Psoas muscle (tissue), 8 donors: ENCODE measurements around the gene SUGP2. TPM values are rescaled to one million over a fixed set of nuclear protein-coding genes. Genes with fewer than 3 reads are reported as not detected.

Source experiments
- ATAC-seq, 4 donors: fragments of 200-7000 bp; cut with Tn5 transposase; one replicate each; pipeline ENCODE4 v1.9.1; 2020; ENCODE audit warnings: moderate library complexity in 3 of 4, mild to moderate bottlenecking in 2 of 4
- DNase-seq, 2 donors: peaks; one replicate each; pipeline ENCODE4 v3.0.0-alpha.2; 2020
- H3K27ac ChIP-seq: fragments of 200-600 bp; one replicate; pipeline ENCODE4 v1.8.0; 2022
- H3K27me3 ChIP-seq, 3 donors: fragments of 200-600 bp in 1 of 3; one replicate each; pipeline versions ENCODE4 v1.6.1 to v1.8.0; 2013 to 2022; ENCODE audit warnings: low read length in 2 of 3, mild to moderate bottlenecking in 2 of 3, moderate library complexity in 1 of 3; ENCODE audit not compliant: insufficient read depth in 3 of 3
- H3K36me3 ChIP-seq, 2 donors: fragments of 200-600 bp in 1 of 2; one replicate each; pipeline versions ENCODE4 v1.6.1 to v1.8.0; 2013 to 2022; ENCODE audit warnings: low read depth in 1 of 2, mild to moderate bottlenecking in 1 of 2, moderate library complexity in 1 of 2; ENCODE audit not compliant: insufficient read depth in 1 of 2
- H3K4me1 ChIP-seq: fragments of 200-600 bp; one replicate; pipeline ENCODE4 v1.8.0; 2022
- H3K4me3 ChIP-seq: fragments of 200-600 bp; one replicate; pipeline ENCODE4 v1.8.0; 2022; ENCODE audit warnings: mild to moderate bottlenecking
- H3K9me3 ChIP-seq: fragments of 200-600 bp; one replicate; pipeline ENCODE4 v1.8.0; 2022
- CTCF ChIP-seq: fragments of 200-600 bp; IDR thresholded peaks from one replicate; pipeline ENCODE4 v1.8.0; 2022; ENCODE audit warnings: antibody characterized with exemption
- WGBS, 3 donors: extraction: QIAGEN DNeasy Blood & Tissue Kit; methylation state at CpG; one replicate each; pipeline versions ENCODE4 v1.1.6 to v1.1.7; 2013; 5-methylcytosine and 5-hydroxymethylcytosine counted together
- intact Hi-C, 2 donors: fragments of 100-400 bp; cut with DNase I; formaldehyde crosslinking; loops; one replicate each; pipeline versions ENCODE4 v1.11.0 to v1.14.2; 2022
- polyA plus RNA-seq, 3 donors: library from polyadenylated mRNA; stranded (reverse); fragments of 200-250 nt; gene quantifications; one replicate each; pipeline ENCODE4 v1.2.3, GENCODE V29; 2013
- total RNA-seq, 4 donors: library from RNA; stranded (reverse); fragmentation: NEBNext Ultra II Directional in 2 of 4; extraction: Animal tissue kit (Norgen Biotek cat#: 25700) in 2 of 4; gene quantifications; one replicate each; pipeline versions ENCODE4 v1.2.1 to v1.2.4, GENCODE V29; 2021 to 2023
- donor health status: healthy with polysubstance abuse.
- donor health status: DM: no; HTN: no; CAD: no; lungs with moderate emphysema.
- donor health status: Bipolar disorder and iron deficiency.
- donor health status: healthy.
- donor health status: DM: yes; HTN: yes; CAD: no.
- donor health status: DM: no; HTN: no; CAD: no.
- donor health status: DM: no; HTN: no; CAD: no.
- donor health status: DM: yes; HTN: yes; CAD: no.

The SUGP2 gene
- total and polyA plus RNA-seq, 7 donors: 31.8 to 53.3 (median 43.9) TPM

GRCh38 chr19:18949858-18950257 lies 83.5 kb downstream of the SUGP2 start:
- DNase-seq (no peak), ATAC-seq (no peak)
- TF ChIP-seq CTCF: no peak
- Histone ChIP-seq H3K27me3 (no peaks in the 10 kb centered on the region), H3K36me3 (peaks cover 0 to 8% of the 10 kb centered on the region in 2 donors), H3K4me1 (no peaks in the 10 kb centered on the region), H3K9me3 (no peaks in the 10 kb centered on the region), H3K27ac (no peak overlapping the region), H3K4me3 (no peak overlapping the region)
- intact Hi-C loops: no loop called here
- WGBS, 3 donors: 84 to 92% (median 91%) methylated on average over 3 of the region's 3 CpGs

- Histone ChIP-seq H3K27me3 (no peaks in the 10 kb centered on the region), H3K4me1 (no peaks in the 10 kb centered on the region), H3K27ac (no peak overlapping the region), H3K4me3 (no peak overlapping the region), H3K36me3 (peaks cover 0 to 8% of the 10 kb centered on the region in 2 donors), H3K9me3 (no peaks in the 10 kb centered on the region)
- no peak for ATAC-seq
- intact Hi-C loops: no loop called here
- WGBS, 3 donors: 71 to 89% (median 79%) methylated on average over 5 of the region's 5 CpGs
- DNase-seq: no peak
- TF ChIP-seq CTCF: no peak
Measured at GRCh38 chr19:18948976-18949356, 84.4 kb downstream of the SUGP2 start.

- Histone ChIP-seq H3K4me3 (no peak overlapping the region), H3K4me1 (no peaks in the 10 kb centered on the region), H3K36me3 (peaks cover 0 to 8% of the 10 kb centered on the region in 2 donors), H3K9me3 (no peaks in the 10 kb centered on the region), H3K27me3 (no peaks in the 10 kb centered on the region), H3K27ac (no peak overlapping the region)
- TF ChIP-seq CTCF: no peak
- 70 to 83% (median 71%) methylated on average over 13 to 15 of the region's 15 CpGs for WGBS, 3 donors
- no peak for DNase-seq
- ATAC-seq: no peak
- intact Hi-C loops: no loop called here
Measured at GRCh38 chr19:18948075-18948975, 85.0 kb downstream of the SUGP2 start.

GRCh38 chr19:18946918-18947317 lies 86.4 kb downstream of the SUGP2 start:
- peaks cover 0 to 8% of the 10 kb centered on the region in 2 donors for H3K36me3 ChIP-seq
- WGBS, 3 donors: 72 to 76% (median 75%) methylated on average over 14 of the region's 14 CpGs
- H3K27ac ChIP-seq: no peak overlapping the region
- intact Hi-C loops: no loop called here
- DNase-seq (no peak), ATAC-seq (no peak)
- H3K4me1 ChIP-seq: no peaks in the 10 kb centered on the region
- H3K9me3 ChIP-seq: no peaks in the 10 kb centered on the region
- no peak for TF ChIP-seq CTCF
- H3K4me3 ChIP-seq: no peak overlapping the region
- H3K27me3 ChIP-seq: no peaks in the 10 kb centered on the region
